Uterine smooth muscle cell (primary cell): ENCODE results near the gene ERMARD. TPM values are rescaled to one million over a fixed set of nuclear protein-coding genes. Genes with fewer than 3 reads are reported as not detected.

Experiments
- total RNA-seq: library from RNA; depleted of rRNA; stranded (reverse); fragments of >200 nt; gene quantifications from 2 replicates; pipeline ENCODE4 v1.2.3, GENCODE V29; 2014

Gene ERMARD
- 28.6 TPM in 2 replicates for total RNA-seq

GRCh38 chr6:169751242-169752073, at the start of gene ERMARD, which contains the start of gene DYNLT2:
Gene ERMARD (plus strand): TSS chr6:169751622. CDS start chr6:169751658, 36 bp downstream.
Gene DYNLT2 (minus strand): TSS chr6:169751572. CDS start chr6:169751458, 114 bp downstream.

DNA sequence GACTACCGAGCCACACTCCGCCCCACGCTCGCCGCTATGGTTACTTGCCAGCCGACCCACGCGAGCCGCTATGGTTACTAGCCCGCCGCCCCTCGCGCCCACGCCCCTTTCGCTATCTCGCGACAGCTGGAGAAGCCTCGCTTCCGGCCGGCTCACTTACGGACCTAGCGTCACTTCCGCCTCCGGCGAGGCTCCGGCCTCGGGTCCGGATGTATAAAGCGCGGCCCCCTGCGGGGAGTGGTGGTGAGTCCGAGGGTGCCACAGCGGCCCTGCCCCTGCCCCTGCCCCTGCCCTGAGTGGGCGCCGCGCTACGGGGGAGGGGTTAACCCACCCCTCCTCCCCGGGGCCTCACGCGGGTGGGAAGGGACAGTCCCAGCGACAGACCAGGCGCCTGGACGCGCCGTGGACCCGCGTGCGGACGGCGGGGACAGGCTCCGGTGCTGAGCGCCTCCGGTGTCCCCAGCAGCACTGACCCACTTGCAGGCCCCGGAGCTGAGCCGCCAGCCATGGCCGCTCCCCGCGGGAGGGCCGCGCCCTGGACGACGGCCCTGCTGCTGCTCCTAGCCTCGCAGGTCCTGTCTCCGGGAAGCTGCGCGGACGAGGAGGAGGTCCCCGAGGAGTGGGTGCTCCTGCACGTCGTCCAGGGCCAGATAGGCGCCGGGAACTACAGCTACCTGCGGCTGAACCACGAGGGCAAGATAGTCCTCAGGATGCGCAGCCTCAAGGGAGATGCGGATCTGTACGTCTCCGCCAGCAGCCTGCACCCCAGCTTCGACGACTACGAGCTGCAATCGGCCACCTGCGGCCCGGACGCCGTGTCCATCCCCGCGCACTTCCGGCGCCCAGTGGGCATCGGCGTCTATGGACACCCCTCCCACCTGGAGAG, 49.2 kb upstream of the ERMARD start, which contains the start of the genes C6orf120 and WDR27:
Gene C6orf120 (plus strand): TSS at position 173 of the 886 bp plus-strand sequence. CDS start 334 bp downstream, at position 507.
Gene WDR27 (minus strand): TSS at position 76 of the 886 bp plus-strand sequence. CDS start 13,024 bp downstream, outside the sequence.

DNA sequence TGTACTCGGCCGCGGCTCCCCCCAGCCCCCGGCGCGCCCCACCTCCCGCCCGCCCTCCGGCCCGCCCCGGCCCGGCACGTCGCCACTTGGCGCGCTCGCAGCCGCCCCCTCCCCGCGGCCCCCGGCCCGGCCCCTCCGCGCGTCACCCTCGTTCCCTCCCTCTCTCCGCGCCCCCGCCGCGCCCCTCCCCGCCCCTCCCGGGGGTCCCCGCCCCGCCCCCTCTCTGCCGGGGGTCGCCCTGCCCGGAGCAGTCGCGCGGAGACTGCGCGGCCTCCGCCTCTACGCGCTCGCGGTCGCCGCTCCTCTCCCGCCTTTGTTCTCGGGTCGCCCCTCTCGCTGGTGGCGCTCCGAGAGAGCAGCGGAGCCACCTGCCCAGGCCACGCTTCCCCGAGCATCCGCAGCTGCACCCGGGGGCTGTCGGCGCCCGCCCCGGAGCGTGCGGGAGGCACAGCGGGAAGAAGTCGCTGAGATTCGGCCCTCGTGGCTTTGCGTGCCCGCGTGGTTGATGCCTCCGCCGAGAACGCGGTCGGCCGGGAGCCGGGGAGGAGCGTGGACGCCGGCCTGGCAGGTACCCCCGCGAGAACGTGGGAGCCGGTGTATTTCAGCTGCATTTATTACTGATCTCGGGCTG, 26.8 kb upstream of the ERMARD start, which contains the start of gene PHF10:
Gene PHF10 (minus strand): TSS at position 7 of the 631 bp plus-strand sequence. CDS start 569 bp downstream, outside the sequence.

Other genes starting within 250 kb of the ERMARD start
- 27.1 and 28.1 TPM in 2 replicates for gene WDR27, start 49.6 kb upstream of the ERMARD start, total RNA-seq
- gene C6orf120, start 49.5 kb upstream of the ERMARD start, total RNA-seq = 44.2 and 50.4 TPM in 2 replicates
- 12.2 and 17.5 TPM in 2 replicates for gene PHF10, start 27.1 kb upstream of the ERMARD start, total RNA-seq
- 1.5 and 2.0 TPM in 2 replicates for gene DYNLT2, start 50 bp upstream of the ERMARD start, total RNA-seq